ENCODE measurements around the gene AGAP3. TPM values are rescaled to one million over a fixed set of nuclear protein-coding genes. Genes with fewer than 3 reads are reported as not detected.

Gene AGAP3
- total RNA-seq, 2 donors from 2014 or later, result 45.6 to 53.0 TPM

GRCh38 chr7:151168003-151168786 lies 81.9 kb downstream of the AGAP3 start:
- peaks cover 41% of the 10 kb centered on the region for H3K27me3 Mint-ChIP-seq
- H3K36me3 Mint-ChIP-seq (ENCODE audit: low read depth), result peaks cover 7% of the 10 kb centered on the region
- DNase-seq, result peak; percentile 53 to 63 (median 61)
- H3K4me3 Mint-ChIP-seq, result peak overlapping the region; percentile 92
- H3K4me1 Mint-ChIP-seq, result peaks cover 21% of the 10 kb centered on the region
- no peaks in the 10 kb centered on the region for H3K9me3 ChIP-seq (ENCODE audit: control insufficient read depth, low read length, poor library complexity, severe bottlenecking)
- H3K27ac Mint-ChIP-seq, result peak overlapping the region; percentile 9
- ATAC-seq, result peak; percentile 79

DNA sequence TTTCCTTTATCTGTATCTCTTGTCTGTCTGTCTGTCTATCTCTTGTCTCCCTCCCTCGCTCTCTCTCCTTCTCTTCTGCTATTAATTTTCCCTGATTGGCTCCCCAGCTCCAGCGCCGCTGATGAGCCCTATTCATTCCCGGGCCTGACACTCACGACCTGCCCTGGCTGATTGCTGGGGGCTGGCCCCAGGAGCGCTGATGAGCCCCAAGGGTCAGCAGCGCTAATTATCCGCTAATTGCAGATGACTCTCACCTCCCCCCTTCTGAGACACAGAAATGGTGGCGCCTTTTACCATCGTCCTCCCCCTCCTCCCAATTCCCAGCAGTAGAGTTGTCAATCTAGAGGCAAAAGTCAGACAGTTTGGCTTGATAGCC lies 82.5 kb downstream of the AGAP3 start:
- Mint-ChIP-seq H3K4me1 (peaks cover 23% of the 10 kb centered on the region), H3K27me3 (peaks cover 45% of the 10 kb centered on the region), H3K27ac (peak overlapping the region; percentile 9), H3K4me3 (peak overlapping the region; percentile 92), H3K36me3 (ENCODE audit: low read depth) (peaks cover 7% of the 10 kb centered on the region)
- ATAC-seq (no peak), DNase-seq (no peak)
- H3K9me3 ChIP-seq (ENCODE audit: control insufficient read depth, low read length, poor library complexity, severe bottlenecking), result no peaks in the 10 kb centered on the region

DNA sequence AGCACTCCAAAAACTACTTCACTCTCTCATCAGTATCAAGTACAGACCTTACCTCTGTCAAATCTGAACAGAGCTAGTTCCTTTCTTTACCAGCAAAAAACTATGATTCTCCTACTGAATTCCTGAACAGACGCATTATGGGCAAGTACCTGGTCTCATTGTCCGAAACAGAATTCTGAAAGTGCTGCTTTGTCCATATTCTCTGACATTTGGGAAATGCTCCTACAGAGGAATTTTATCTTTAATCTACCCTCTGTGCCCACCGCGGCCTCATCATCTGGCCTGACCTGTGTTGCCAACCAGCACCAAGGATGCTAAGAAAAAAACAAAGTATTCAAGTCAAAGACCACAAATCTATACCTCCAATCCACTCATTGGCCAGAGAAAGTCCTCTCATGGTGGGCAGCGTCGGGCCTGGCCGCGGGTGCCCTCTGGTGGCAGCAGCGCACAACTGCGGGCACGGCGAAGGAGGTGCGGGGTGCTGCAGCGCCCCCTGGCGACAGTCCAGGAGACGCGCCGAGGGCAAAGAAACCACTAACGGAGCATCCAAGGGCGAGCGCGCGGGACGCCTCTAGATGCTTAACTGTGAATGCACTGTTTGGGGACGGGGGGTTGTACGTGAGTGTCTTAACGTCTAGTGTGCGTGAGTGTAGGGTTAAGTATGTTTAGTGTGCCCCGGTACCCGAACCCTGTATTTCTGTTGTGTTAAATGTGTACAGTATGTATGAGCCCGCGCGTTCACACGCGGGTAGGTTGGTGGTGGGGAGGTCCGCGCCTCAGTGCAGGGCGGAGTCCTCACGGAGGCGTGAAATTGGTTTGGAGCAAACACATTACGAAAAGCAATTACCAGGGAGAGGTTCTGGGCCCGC lies 86.2 kb downstream of the AGAP3 start:
- DNase-seq (peak; percentile 74 to 84 (median 78)), ATAC-seq (peak; percentile 93)
- Mint-ChIP-seq H3K36me3 (ENCODE audit: low read depth) (peaks cover 5% of the 10 kb centered on the region), H3K4me1 (peaks cover 19% of the 10 kb centered on the region), H3K27ac (peak overlapping the region; percentile 21), H3K4me3 (peak overlapping the region; percentile 31), H3K27me3 (peaks cover 45% of the 10 kb centered on the region)
- H3K9me3 ChIP-seq (ENCODE audit: control insufficient read depth, low read length, poor library complexity, severe bottlenecking), result no peaks in the 10 kb centered on the region

DNA sequence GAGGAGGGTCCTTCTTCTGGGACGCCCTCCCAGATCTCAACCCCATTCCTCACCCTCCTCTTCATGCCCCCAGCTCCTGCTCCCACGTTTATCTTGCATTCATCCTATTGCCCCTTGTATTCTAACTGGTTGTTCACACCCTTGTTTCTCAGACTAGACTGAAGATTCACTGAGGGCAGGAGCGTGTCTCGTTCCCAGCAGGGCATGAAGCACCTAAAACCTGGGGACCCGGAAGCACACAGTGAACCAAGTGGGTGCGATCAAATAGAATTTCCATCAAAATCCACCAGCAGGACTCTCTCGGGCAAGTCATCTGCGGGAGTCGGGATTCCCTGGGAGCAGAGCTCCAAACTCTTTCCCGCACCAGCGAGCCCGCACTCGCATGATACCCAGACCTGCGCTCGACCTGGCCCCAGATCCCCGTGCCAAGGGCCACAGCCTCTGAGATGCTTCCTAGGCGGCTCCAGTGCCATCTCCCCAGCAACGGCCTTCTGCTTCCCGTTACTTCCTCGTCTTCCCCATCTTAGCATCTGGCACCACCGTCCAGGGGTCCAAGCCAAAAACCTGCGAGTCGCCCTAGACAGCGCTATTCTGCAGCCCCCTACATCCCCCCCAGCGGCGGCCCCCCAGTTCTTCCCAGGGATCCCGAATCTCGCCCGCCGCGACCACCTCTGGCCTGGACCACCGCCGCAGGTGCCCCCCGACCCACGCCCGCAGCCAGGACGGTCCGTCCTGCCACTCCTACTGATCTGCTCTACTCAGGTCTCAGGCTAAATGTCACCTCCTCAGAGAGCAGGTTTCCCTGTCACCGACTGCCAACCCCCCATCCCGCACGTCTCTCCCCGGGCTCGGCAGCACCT lies 87.3 kb downstream of the AGAP3 start:
- Mint-ChIP-seq H3K36me3 (ENCODE audit: low read depth) (peaks cover under 1% of the 10 kb centered on the region), H3K27ac (no peak overlapping the region), H3K27me3 (peaks cover 41% of the 10 kb centered on the region), H3K4me1 (peaks cover 14% of the 10 kb centered on the region), H3K4me3 (no peak overlapping the region)
- no peak for ATAC-seq
- DNase-seq, result no peak
- no peaks in the 10 kb centered on the region for H3K9me3 ChIP-seq (ENCODE audit: control insufficient read depth, low read length, poor library complexity, severe bottlenecking)

DNA sequence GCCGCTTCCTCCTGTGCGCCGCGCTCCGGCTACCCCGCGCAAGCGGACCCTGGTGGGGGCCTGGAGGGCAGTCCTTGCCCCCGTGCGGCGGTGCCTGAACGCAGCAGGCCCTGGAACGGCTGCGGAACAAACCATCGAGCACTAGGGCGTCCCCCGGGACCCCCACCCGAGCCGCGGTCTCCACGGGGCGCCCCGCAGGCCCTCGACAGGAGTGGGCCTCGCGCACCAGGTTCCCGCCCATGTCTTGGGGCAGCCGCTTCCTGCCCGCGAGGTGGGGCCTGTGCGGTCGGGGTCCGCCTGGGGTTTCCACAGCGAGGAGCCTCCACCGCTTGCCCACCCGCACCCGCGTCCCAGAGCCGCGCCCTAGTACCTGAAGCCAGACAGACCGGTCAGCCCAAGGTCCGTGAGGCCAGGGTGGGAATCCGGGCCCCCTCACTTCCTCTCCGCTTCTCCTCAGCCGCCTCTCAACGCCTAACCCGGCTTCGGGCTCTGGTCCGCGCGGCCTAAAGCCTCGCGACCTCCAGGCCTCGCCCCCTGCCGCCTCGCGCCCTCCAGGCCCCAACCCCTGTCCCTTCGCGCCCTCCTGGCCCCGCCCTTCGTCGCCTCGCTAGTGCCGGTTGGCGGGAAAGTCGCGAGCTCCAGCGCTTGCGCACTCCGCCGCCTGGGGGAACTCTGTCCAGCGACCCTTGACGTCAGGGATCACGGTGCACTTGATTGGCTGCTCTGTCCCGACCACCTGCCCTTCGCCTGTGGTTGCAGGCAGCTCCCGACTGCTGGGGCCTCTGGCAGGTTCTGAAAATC lies 88.2 kb downstream of the AGAP3 start:
- ATAC-seq (no peak), DNase-seq (no peak)
- H3K4me1 Mint-ChIP-seq, result peaks cover 11% of the 10 kb centered on the region
- H3K36me3 Mint-ChIP-seq (ENCODE audit: low read depth), result peaks cover 2% of the 10 kb centered on the region
- H3K27me3 Mint-ChIP-seq, result peaks cover 39% of the 10 kb centered on the region
- no peaks in the 10 kb centered on the region for H3K9me3 ChIP-seq (ENCODE audit: control insufficient read depth, low read length, poor library complexity, severe bottlenecking)
- H3K4me3 Mint-ChIP-seq, result no peak overlapping the region
- no peak overlapping the region for H3K27ac Mint-ChIP-seq

DNA sequence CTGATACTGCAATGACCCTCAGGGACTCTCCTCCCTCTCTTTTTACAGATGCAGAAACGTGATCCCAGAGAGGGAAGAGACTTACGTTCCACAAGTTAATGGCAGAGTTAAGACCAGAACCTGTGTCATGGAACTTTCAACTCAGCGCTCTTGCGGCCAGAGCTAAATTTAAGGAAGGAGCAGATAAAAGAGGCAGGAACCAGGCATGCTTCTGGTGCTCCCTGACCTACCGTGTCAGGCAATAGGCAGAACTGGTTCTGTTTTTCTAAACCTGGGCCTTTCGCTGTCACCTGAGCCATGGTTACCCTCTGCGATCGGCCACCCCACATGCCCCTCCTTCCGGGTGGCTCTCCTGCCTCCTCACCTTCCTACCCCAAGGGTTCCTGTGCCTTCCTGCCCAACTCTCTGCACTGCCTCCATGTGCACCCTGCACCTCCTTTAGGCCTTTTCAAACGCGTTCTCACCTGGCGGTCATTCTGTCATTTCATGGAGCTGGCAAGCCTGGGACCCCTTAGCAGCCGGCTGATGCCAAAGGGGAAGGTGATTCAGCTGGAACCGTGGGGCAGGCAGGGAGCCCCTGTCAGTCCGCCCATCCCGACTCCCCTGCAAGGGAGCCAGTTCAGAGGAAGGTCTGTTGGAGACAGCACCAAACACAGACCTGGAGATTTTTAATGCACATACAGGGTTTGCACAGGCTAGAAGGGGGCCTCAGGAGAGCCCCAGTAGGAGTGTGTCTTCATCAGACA lies 88.9 kb downstream of the AGAP3 start:
- peaks cover 2% of the 10 kb centered on the region for H3K36me3 Mint-ChIP-seq (ENCODE audit: low read depth)
- H3K9me3 ChIP-seq (ENCODE audit: control insufficient read depth, low read length, poor library complexity, severe bottlenecking), result no peaks in the 10 kb centered on the region
- peaks cover 32% of the 10 kb centered on the region for H3K27me3 Mint-ChIP-seq
- H3K4me1 Mint-ChIP-seq, result peaks cover 11% of the 10 kb centered on the region
- no peak overlapping the region for H3K4me3 Mint-ChIP-seq
- ATAC-seq, result no peak
- H3K27ac Mint-ChIP-seq, result no peak overlapping the region
- DNase-seq, result no peak

- ATAC-seq, result no peak
- Mint-ChIP-seq H3K4me3 (no peak overlapping the region), H3K27ac (no peak overlapping the region), H3K36me3 (ENCODE audit: low read depth) (peaks cover 2% of the 10 kb centered on the region), H3K27me3 (peaks cover 34% of the 10 kb centered on the region), H3K4me1 (peaks cover 11% of the 10 kb centered on the region)
- no peaks in the 10 kb centered on the region for H3K9me3 ChIP-seq (ENCODE audit: control insufficient read depth, low read length, poor library complexity, severe bottlenecking)
- no peak for DNase-seq
Measured at GRCh38 chr7:151175793-151176311, 89.6 kb downstream of the AGAP3 start.

DNA sequence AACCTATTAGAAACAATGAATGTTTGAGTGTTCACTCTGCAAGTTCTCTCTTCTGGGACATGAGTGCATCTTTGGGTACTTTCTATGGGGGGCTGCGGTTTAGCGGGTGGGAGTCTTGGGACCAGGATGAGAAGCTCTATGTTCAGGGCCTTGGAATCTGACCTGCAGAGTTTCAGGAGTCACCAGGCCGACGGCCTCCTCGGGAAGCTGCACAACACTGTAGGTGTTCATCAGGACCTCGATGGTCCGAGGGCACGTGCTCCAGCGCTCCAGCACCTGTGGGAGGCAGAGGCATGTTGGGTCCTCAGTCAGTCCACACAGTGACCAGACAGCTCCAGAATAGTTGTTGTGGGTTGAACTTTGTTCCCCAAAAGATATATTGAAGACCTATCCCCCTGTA lies 90.1 kb downstream of the AGAP3 start:
- no peak for DNase-seq
- Mint-ChIP-seq H3K4me1 (peaks cover 11% of the 10 kb centered on the region), H3K27ac (no peak overlapping the region), H3K4me3 (no peak overlapping the region), H3K36me3 (ENCODE audit: low read depth) (peaks cover 2% of the 10 kb centered on the region), H3K27me3 (peaks cover 29% of the 10 kb centered on the region)
- no peaks in the 10 kb centered on the region for H3K9me3 ChIP-seq (ENCODE audit: control insufficient read depth, low read length, poor library complexity, severe bottlenecking)
- no peak for ATAC-seq

DNA sequence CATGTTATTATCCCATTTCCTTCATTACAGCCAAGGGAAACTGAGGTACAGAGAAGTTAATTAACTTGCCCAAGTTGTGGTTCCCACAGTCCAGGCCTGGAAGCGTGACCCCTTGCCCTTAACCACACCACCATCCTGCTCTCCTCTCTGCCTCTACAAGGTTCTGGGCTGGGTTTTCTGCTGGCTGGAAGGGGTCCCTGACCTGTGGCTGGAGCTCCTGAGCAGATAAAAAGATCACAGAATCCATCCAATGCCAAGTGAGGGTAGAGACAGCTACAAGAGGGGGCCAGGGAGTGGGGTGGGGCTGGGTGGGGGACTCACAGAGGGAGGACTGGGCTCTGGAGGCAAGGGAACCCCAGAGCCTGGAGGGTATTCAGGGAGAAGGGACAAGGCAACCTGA lies 91.0 kb downstream of the AGAP3 start:
- no peak for DNase-seq
- Mint-ChIP-seq H3K4me1 (peaks cover 10% of the 10 kb centered on the region), H3K36me3 (ENCODE audit: low read depth) (peaks cover 2% of the 10 kb centered on the region), H3K27me3 (peaks cover 24% of the 10 kb centered on the region), H3K4me3 (no peak overlapping the region), H3K27ac (no peak overlapping the region)
- H3K9me3 ChIP-seq (ENCODE audit: control insufficient read depth, low read length, poor library complexity, severe bottlenecking), result no peaks in the 10 kb centered on the region
- ATAC-seq, result no peak

DNA sequence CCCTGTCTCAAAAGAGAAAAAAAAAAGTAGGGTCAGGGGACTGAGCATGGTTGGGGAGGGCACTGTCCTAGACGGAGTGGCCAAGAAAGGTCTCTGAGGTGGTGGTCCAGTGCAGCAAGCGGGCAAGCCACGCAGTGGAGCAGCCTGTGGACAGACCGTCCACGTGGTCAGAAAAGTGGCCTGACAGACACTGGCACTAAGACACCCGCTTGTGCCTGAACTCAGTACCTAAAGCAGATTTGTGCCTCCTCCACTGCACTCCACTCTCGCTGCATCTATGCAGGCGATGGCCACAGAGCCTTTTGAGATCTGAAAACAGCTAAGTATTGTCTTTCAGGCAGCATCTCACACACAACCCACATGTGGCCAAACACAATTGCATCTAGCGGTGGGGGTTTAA lies 92.0 kb downstream of the AGAP3 start:
- Mint-ChIP-seq H3K4me3 (no peak overlapping the region), H3K4me1 (peaks cover 4% of the 10 kb centered on the region), H3K27ac (no peak overlapping the region), H3K36me3 (ENCODE audit: low read depth) (peaks cover 2% of the 10 kb centered on the region), H3K27me3 (peaks cover 16% of the 10 kb centered on the region)
- H3K9me3 ChIP-seq (ENCODE audit: control insufficient read depth, low read length, poor library complexity, severe bottlenecking), result no peaks in the 10 kb centered on the region
- DNase-seq (no peak), ATAC-seq (no peak)

DNA sequence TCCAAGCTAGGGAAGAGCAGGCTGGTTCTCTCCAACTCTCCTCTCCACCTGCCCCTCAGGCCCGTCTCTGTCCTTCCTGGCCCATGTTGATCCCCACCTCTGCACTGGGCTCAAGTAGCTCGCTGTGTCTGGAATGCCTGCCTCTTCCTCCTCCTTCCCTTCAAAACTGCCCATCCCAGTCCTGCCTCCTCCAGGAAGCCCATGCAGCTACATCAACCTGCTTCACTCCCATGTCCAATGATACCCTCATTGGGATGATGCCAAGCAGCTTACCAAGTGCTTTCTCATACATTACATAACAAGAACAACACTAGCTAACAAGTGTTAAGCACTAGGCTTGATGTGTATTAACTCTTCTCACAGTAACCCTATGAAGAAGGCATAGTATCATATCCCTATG lies 92.6 kb downstream of the AGAP3 start:
- Mint-ChIP-seq H3K27ac (no peak overlapping the region), H3K4me3 (no peak overlapping the region)

More for the DNA sequence above, 92.6 kb downstream of the AGAP3 start:
- no peak for ATAC-seq
- DNase-seq, result no peak
- Mint-ChIP-seq H3K4me1 (peaks cover 3% of the 10 kb centered on the region), H3K36me3 (ENCODE audit: low read depth) (peaks cover 2% of the 10 kb centered on the region), H3K27me3 (peaks cover 12% of the 10 kb centered on the region)
- no peaks in the 10 kb centered on the region for H3K9me3 ChIP-seq (ENCODE audit: control insufficient read depth, low read length, poor library complexity, severe bottlenecking)

Data from T-helper 17 cell (primary cell).